ENCODE measurements around the gene EBF3.

EBF3 gene

DNA sequence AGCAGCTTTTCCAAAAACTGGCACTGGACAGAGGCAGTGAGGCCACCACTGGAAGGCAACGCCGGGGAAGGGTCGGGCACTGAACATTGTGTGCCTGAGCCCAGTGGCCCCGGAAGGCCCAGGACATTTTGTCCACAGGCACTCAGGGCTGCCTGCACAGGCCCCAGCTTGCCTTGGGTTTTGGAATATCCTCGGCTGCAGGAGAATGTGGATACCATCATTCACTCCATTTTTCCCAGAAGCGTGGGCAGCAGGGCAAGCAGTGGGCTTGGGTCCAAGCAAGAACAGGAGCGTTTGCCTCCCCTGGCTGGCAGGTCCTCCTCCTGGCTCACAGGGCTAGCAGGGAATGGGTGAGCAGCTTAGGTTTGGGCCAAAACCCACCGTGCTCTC lies 147.4 kb downstream of the EBF3 start:
- ATAC-seq (ENCODE audit: low read depth) (no peak), DNase-seq (ENCODE audit: low spot score) (no peak)
- no peaks in the 10 kb centered on the region for H3K9me3 ChIP-seq (ENCODE audit: severe bottlenecking)
- no peaks in the 10 kb centered on the region for H3K4me1 ChIP-seq (ENCODE audit: insufficient read depth, poor library complexity, severe bottlenecking)
- TF ChIP-seq, protein P1, sequence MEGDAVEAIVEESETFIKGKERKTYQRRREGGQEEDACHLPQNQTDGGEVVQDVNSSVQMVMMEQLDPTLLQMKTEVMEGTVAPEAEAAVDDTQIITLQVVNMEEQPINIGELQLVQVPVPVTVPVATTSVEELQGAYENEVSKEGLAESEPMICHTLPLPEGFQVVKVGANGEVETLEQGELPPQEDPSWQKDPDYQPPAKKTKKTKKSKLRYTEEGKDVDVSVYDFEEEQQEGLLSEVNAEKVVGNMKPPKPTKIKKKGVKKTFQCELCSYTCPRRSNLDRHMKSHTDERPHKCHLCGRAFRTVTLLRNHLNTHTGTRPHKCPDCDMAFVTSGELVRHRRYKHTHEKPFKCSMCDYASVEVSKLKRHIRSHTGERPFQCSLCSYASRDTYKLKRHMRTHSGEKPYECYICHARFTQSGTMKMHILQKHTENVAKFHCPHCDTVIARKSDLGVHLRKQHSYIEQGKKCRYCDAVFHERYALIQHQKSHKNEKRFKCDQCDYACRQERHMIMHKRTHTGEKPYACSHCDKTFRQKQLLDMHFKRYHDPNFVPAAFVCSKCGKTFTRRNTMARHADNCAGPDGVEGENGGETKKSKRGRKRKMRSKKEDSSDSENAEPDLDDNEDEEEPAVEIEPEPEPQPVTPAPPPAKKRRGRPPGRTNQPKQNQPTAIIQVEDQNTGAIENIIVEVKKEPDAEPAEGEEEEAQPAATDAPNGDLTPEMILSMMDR (IDR thresholded peaks at IDR 0.05; ENCODE audit: poor library complexity, severe bottlenecking): no peak
- no peak overlapping the region for H3K27ac ChIP-seq (ENCODE audit: poor library complexity, severe bottlenecking)
- H3K4me3 ChIP-seq (ENCODE audit: severe bottlenecking): no peak overlapping the region
- H3K27me3 ChIP-seq (ENCODE audit: insufficient read depth, poor library complexity, severe bottlenecking): no peaks in the 10 kb centered on the region
- no peaks in the 10 kb centered on the region for H3K36me3 ChIP-seq (ENCODE audit: low read depth)

DNA sequence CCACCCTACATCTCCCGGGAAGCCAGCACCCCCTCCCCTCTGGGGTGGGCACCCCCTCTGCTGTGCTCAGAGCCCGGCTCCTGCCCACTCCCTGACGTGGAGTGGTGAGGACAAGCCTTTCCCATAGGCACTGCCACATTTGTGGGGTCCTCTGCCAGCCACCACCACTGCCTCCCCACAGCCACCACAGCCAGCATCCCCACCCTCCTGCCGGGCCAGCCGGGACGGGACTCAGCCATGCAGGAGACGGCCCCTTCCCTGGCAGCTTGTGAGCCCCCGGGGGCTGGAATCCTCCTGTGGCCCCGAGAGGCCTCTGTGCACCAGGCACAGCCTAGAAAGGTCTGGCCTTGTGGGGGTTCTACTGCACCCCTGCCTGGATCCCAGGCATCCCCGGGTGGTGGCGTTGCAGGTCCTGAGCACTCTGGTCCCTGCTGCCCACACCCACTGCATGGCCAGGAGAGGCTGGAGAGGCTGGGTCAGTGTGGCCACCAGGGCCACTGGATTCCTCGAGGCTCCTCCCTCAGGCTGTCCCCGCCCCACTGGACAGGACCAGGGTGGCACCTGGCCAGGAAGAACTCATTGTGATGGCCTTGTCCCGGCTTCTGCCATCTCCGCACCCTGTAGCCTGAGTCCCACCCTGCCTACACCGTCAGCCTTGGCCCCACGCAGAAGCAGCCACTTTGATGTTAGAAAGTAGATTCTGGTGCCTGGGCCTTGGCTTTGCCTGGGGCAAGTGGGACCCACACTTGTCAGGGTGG lies 148.0 kb downstream of the EBF3 start:
- H3K27ac ChIP-seq (ENCODE audit: poor library complexity, severe bottlenecking): no peak overlapping the region
- no peak for ATAC-seq (ENCODE audit: low read depth)
- no peaks in the 10 kb centered on the region for H3K9me3 ChIP-seq (ENCODE audit: severe bottlenecking)
- H3K27me3 ChIP-seq (ENCODE audit: insufficient read depth, poor library complexity, severe bottlenecking): no peaks in the 10 kb centered on the region
- H3K36me3 ChIP-seq (ENCODE audit: low read depth): no peaks in the 10 kb centered on the region
- H3K4me1 ChIP-seq (ENCODE audit: insufficient read depth, poor library complexity, severe bottlenecking): no peaks in the 10 kb centered on the region
- no peak overlapping the region for H3K4me3 ChIP-seq (ENCODE audit: severe bottlenecking)
- DNase-seq (ENCODE audit: low spot score): no peak
- TF ChIP-seq, protein P1 (IDR thresholded peaks at IDR 0.05; ENCODE audit: poor library complexity, severe bottlenecking): no peak

DNA sequence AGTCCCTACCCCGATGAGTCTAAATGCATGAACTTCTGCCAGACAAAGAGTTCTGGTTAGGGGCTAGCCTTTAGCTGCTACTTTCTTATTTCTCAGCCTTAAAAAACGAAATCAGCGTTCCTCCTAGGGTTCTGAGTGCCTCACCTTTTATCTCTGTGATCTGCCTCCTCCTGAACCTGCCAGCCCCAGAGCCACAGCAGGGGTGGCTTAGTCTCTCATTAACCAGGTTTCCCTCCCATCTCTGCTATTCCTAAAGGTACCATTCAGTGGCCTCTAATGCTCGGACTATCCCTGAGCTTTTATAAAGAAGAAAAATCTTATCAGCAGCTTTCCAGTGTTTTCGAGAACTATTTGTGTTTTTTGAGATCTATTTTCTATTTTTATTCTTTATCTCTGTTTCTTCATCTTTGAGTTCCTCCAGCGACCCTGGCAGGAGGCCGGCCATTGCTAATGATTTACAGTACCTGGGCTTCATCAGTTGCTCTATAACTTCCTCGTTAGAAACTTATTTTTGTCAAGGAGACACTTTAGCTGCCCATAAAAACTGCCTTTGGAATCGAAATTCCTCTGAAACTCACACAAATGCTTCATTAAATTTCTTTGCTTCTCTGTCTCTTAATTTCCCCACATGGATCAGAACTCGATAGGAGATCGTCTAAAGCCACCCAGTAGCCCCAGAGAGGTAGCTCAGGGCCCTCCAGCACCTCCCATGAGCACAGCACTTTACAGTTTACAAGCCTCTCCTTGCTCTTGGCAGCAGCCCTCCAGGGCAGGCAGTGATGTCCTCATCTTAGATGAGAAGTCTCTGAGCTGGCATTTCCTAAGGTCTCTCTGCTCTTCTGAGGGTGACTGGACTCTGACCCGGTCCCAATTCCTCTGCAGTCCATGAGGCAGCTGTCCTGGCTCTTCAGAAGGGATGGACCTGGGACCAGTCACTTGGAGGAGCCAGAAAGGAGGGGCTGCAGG lies 149.1 kb downstream of the EBF3 start:
- TF ChIP-seq, protein P1 (IDR thresholded peaks at IDR 0.05; ENCODE audit: poor library complexity, severe bottlenecking): no peak
- Histone ChIP-seq H3K4me3 (ENCODE audit: severe bottlenecking) (no peak overlapping the region), H3K4me1 (ENCODE audit: insufficient read depth, poor library complexity, severe bottlenecking) (no peaks in the 10 kb centered on the region), H3K9me3 (ENCODE audit: severe bottlenecking) (no peaks in the 10 kb centered on the region), H3K27me3 (ENCODE audit: insufficient read depth, poor library complexity, severe bottlenecking) (no peaks in the 10 kb centered on the region), H3K27ac (ENCODE audit: poor library complexity, severe bottlenecking) (no peak overlapping the region), H3K36me3 (ENCODE audit: low read depth) (no peaks in the 10 kb centered on the region)
- no peak for DNase-seq (ENCODE audit: low spot score)
- ATAC-seq (ENCODE audit: low read depth): no peak

- Histone ChIP-seq H3K27ac (ENCODE audit: poor library complexity, severe bottlenecking) (no peak overlapping the region), H3K9me3 (ENCODE audit: severe bottlenecking) (no peaks in the 10 kb centered on the region), H3K27me3 (ENCODE audit: insufficient read depth, poor library complexity, severe bottlenecking) (no peaks in the 10 kb centered on the region), H3K4me1 (ENCODE audit: insufficient read depth, poor library complexity, severe bottlenecking) (no peaks in the 10 kb centered on the region), H3K4me3 (ENCODE audit: severe bottlenecking) (no peak overlapping the region), H3K36me3 (ENCODE audit: low read depth) (no peaks in the 10 kb centered on the region)
- DNase-seq (ENCODE audit: low spot score): no peak
- no peak for ATAC-seq (ENCODE audit: low read depth)
- TF ChIP-seq, protein P1 (IDR thresholded peaks at IDR 0.05; ENCODE audit: poor library complexity, severe bottlenecking): no peak
These were observed 151.7 kb downstream of the EBF3 start for GRCh38 chr10:129812398-129812797.

All from RWPE2 (cell line).